Globus pallidus (tissue), 1 donor: ENCODE data around the gene CHRNA4.
"Not testable (repeated sequence)": the region's sequence is repeated elsewhere in the genome, so short reads cannot be mapped to it uniquely, and the experiment has no call there.

Experiments
- DNase-seq: peaks from one replicate; pipeline ENCODE4 v3.0.0-alpha.2; 2015; ENCODE audit warnings: low spot score

The CHRNA4 gene

GRCh38 chr20:63308218-63308911, 52.8 kb downstream of the CHRNA4 start:
- DNase-seq = no peak

- no peak for DNase-seq
Measured at GRCh38 chr20:63307538-63308217, 53.5 kb downstream of the CHRNA4 start.

DNA sequence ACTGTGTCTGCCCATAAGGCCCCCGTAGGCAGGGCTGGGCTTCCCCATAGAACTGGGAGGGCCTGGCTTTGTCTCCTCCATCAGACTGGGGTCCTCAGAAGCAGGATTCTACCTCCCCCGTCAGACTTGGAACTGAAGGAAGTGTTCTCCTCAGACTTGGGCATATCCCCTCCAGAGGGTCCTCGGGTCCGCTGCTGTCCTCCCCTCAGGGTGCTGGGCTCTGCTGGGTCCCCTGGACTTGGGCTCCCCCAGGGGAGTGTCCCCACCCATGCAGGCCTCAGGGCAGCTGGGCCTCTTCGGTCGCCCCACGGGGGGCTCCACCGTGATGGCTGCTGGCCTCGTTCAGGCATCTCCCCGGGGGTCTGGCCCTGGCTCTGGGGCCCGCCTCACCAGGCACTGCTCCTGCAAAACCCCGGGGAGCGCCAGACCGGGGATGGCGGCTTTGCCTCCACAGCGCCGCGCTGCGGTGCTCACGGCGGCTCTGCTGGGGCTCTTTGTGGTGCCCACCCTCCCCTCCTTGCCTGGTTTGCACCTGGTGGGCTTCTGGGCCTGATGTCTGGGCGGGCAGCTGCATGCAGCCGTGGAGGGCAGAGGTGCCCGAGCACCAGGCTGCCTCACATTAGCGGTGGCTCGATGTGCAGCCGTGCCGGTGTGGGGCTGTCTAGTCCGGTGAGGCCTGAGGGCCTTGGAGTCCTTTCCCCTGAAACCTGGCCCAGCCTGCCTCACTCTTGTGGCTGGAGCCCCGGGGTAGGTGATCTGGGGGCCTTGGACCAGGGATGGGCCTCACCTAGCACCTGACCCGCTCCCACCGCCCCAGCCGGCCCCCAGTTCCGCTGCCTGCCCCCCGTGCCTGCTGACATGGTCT, 54.2 kb downstream of the CHRNA4 start:
- no peak for DNase-seq

- DNase-seq = not testable (repeated sequence)
Measured at GRCh38 chr20:63305933-63306672, 55.0 kb downstream of the CHRNA4 start.

DNA sequence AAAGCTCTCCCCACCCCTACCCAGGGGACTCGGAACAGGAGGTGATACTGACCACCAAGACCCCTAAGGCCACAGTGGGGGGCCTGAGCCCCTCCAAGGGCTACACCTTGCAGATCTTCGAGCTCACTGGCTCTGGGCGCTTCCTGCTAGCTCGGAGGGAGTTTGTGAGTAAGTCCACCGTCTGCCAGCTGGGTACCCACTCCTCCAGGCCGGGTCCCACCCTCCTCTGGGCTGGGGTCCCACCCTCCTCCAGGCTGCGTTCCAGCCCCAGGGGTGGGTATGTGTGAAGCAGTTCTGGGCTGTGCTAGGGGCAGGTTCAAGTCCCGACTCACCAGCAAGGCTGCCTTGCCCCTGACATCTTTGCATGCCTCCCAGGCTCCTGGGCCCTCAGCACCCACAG, 55.8 kb downstream of the CHRNA4 start:
- no peak for DNase-seq

DNA sequence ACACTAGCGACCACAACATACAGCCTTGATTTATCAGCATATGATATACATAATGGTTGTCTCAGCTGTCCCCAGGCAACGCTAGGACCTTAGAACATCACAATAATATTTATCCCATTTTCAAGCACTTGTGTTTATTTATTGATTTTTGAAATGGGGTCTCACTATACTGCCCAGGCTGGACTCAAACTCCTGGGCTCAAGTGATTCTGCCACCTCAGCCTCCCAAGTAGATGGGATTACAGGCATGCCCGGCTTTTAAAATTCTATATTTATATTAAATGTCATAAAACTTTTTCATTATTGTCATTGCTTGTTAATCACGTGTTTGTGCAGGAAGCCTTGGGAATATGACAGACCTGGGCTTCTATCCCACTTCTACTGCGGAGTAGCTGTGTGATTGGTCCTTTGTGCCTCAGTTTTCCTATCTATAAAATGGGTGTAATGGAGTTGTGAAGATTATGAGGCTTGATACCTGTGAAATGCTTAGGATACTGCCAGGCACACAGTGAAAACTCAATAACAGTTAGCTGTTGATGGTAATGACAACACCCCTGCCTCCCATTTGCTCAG, 58.0 kb downstream of the CHRNA4 start:
- no peak for DNase-seq

GRCh38 chr20:63301671-63302070, 59.5 kb downstream of the CHRNA4 start:
- DNase-seq = no peak

- no peak for DNase-seq
Measured at GRCh38 chr20:63298731-63299312, 62.3 kb downstream of the CHRNA4 start.

DNA sequence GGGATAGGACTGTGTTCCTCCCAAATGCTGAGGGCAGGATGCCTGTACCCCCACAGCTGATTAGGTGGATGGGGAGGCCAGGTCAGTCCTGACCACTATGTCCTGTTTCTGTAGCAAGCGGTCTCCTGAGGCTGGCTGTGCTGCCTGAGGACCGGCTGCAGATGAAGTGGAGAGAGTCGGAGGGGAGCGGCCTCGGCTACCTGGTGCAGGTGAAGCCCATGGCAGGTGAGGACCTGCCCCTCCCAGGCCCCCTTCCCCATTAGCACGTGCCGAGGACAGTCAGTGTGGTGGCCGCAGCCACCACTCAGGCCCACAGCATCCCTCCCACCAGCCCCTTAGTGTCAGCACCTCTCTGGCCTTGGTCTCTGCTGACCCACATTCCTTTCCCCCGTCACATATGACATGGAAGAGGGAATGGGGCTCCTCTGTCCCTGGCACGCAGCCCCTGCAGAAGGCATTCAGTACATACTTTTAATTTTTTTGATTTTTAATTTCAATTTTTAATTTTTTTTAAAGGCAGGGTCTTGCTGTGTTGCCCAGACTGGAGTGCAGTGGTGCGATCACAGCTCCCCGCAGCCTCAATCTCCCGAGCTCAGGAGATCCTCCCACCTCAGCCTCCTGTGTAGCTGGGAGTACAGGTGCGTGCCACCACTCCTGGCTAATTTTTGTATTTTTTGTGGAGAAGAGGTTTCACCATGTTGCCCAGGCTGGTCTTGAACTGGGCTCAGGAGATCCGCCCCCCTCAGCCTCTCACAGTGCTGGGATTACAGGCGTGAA, 63.2 kb downstream of the CHRNA4 start:
- no peak for DNase-seq

DNA sequence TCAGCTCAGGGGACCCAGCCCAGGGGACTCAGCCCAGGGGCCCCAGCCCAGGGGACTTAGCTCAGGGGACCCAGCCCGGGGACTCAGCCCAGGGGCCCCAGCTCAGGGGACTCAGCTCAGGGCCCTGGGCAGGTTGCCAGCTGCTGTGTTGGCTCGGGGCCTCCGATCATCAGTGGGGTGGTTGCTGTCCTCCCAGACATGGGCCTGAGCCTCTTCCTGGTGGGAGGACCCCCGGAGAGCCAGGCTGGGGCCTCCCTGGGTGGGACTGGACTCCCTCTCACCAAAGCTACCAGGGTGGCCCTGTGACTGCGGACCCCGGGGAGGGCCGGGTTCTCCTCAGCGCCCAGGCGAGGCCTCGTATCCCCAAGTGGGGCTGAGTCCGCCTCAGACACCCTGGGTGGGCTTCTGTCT, 63.8 kb downstream of the CHRNA4 start:
- DNase-seq = no peak

DNA sequence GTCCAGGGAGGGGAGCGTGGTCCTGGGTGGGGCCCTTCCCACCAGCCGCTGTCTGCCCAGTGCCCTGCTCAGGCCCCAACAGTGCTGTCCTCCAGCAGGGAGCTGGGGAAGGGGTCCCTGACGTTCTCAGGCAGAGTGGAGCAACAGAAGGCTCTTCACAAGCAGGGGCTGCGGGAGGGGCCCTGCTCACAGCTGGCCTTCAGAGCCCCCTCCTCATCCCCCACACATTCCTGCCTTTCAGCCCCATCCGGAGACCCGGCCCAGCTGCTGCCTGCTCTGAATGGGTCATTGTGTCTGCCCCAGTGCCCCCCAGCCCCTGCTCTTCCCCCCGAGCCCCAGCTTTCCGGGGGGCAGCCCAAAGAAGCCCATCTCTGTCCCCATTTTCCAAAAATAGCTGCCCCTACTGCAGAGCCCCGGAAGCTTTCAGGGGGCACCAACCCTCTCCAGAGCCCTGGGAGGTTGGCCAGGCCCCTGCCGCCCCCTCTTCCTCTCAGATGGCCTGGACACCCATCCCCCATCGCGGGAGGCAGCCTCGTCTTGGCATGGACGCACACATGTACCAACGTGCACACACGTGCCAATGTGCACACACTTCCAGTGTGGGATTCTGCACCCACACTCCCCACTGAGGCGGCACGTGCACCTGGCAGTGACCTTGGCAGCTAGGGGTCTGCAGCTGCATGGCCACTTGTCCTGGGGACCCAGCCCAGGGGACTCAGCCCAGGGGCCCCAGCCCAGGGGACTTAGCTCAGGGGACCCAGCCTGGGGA, 64.4 kb downstream of the CHRNA4 start:
- DNase-seq = peak; percentile 20

DNA sequence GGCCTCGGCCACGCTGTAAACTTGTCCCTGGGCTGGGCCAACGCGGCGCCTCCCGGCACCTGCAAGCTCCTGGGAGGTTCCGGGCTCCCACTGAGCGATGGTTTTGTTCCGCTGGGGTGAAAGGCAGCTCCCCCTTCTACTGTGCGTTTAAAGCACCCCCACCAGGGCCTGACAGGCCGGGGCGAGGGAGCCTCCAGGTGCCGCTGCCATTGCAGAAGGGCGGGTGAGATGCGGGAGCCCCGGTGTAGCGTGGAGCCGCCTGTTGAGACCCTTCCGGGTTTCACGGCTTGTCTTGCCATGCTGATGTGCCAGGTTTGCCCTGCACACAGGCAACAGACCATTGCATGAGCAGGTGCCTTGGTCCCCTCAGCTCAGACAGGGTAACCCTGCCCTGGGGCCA, 65.3 kb downstream of the CHRNA4 start:
- no peak for DNase-seq

- no peak for DNase-seq
Measured at GRCh38 chr20:63295422-63295821, 65.7 kb downstream of the CHRNA4 start.

DNA sequence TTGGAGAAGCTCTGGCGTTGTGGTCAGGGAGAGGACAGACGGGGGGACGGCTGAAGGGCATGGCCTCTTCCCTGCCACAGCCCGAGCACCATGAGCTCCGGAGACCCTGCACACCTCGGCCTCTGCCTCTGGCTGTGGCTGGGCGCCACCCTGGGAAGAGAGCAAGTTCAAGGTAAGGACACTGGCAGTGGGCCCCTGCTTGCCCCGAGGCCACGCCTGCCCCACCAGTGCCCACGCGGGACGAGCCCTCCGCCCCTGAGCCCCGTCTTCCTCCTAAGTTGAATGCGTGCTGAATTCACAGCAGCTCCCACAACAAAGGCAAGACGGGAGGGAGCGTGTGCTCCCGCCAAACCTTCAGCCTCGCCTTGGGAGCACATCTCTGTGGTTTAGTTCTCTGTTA, 66.1 kb downstream of the CHRNA4 start:
- DNase-seq = no peak

DNA sequence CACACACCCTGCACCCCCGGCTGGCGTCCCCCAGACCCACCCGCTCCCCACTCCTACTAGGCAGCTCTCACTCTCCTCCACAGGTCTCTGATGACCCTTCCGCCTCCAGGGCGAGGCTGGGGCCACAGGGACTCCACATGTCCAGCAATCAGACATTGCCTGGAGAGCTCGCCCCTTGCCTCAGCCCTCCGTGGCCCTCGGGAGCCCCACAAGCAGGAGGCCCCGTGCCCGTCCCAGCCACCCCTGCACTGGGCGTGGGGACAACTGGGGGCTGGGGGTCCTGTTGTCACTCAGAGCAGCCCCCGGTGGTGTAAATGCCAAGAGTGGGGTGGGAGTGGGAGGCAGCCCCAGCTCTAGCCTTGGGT, 66.6 kb downstream of the CHRNA4 start:
- DNase-seq = no peak

DNA sequence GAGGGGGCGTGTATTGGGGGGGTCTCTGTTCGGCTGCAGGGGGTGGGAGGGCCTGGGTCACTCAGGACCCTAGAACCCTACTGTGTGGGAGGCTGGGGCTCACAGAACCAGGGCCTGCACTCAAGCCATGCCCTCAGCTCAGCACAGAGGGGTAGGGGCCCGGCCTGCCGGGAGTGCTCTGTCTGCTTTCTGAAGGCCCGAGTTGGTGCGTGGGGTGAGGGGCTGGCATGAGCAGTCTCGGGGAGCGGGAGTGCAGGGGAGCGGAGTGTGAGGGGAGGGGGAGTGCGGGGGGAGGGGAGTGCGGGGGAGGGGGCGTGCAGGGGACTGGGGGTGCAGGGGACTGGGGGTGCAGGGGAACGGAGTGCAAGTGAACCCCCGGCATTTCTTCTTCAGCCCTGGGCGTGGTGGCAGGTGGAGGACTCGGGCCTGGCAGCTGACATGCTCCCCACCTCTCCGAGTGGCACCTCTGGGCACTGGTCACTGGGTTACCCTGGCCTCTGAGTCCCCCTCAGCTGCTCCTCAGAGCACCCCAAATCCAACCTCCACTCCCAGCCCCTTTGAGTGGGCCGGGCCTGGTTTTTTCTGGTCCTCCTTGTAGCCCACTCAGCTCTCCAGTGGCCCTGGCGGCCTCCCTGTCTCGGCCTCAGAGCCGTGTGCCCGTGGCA, 67.1 kb downstream of the CHRNA4 start:
- DNase-seq = no peak

DNA sequence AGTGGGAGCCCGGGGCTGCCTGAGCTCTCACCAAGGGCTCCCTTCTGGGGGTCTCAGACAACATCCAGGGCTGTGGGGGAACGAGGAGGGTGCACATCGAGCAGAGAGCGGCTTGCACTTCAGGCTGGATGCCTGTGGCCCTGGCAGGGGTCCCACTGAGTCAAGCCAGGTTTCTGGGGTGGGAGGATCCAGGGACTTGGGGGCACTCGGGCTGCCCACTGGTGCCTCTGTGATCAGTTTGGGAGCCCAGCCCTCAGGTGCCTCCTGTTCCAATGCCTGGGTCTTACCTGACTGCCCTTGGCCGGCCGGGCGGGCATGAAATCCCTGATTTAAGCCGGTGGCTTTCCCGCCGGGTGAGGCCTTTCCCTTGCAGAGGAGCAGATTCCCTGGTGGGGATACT, 67.7 kb downstream of the CHRNA4 start:
- no peak for DNase-seq
